Adrenal gland (tissue), 5 donors: ENCODE data around the gene SYNJ2BP.

Experiments
- CTCF ChIP-seq, 6 experiments: fragments of 450-650 bp in 4 of 6; fragments of 200-600 bp in 2 of 6; sonication (generic) in 1 of 6; IDR thresholded peaks; 1 replicate in 5 of 6; 2 replicates in 1 of 6; pipeline versions ENCODE4 v1.5.1 to v1.8.0; 2016 to 2021; ENCODE audit warnings: antibody characterized with exemption in 6 of 6, mild to moderate bottlenecking in 2 of 6, moderate library complexity in 1 of 6
- POLR2A ChIP-seq, 2 donors: fragments of 450-650 bp; IDR thresholded peaks; one replicate each; pipeline ENCODE4 v1.6.1; 2017; ENCODE audit warnings: antibody characterized with exemption in 2 of 2, mild to moderate bottlenecking in 2 of 2, moderate library complexity in 1 of 2
- donor health status: DM: no; HTN: no; CAD: no.

GRCh38 chr14:70441641-70442040 is 24.8 kb upstream of the SYNJ2BP start:
- TF ChIP-seq CTCF (IDR thresholded peaks at IDR 0.05), result no peak
- no peak for TF ChIP-seq POLR2A (IDR thresholded peaks at IDR 0.05)
